VCaP (cell line): ENCODE data around the gene NFE2.

Source experiments
- H3K27ac ChIP-seq: fragments of 450-650 bp; 2 replicates; pipeline ENCODE4 v1.5.1; 2017
- CTCF ChIP-seq: fragments of 450-650 bp; conservative IDR thresholded peaks from 2 replicates; pipeline ENCODE4 v1.5.1; 2017; ENCODE audit warnings: mild to moderate bottlenecking, moderate library complexity

The NFE2 gene

GRCh38 chr12:54273981-54274380 is 26.8 kb downstream of the NFE2 start:
- peak overlapping the region; percentile 98 for H3K27ac ChIP-seq
- TF ChIP-seq CTCF = no peak

- no peak for TF ChIP-seq CTCF
- H3K27ac ChIP-seq = no peak overlapping the region
These were observed 28.6 kb downstream of the NFE2 start for GRCh38 chr12:54272214-54272613.

- TF ChIP-seq CTCF = no peak
- no peak overlapping the region for H3K27ac ChIP-seq
These were observed 30.5 kb downstream of the NFE2 start for GRCh38 chr12:54270345-54270744.

- no peak overlapping the region for H3K27ac ChIP-seq
- TF ChIP-seq CTCF = no peak
These were observed 34.0 kb downstream of the NFE2 start for GRCh38 chr12:54266852-54267251.

GRCh38 chr12:54265364-54265812 is 35.4 kb downstream of the NFE2 start:
- H3K27ac ChIP-seq = no peak overlapping the region
- no peak for TF ChIP-seq CTCF

- no peak for TF ChIP-seq CTCF
- H3K27ac ChIP-seq = peak overlapping the region; percentile 30
These were observed 38.4 kb downstream of the NFE2 start for GRCh38 chr12:54262403-54262925.

- H3K27ac ChIP-seq = peak overlapping the region; percentile 30; the same call in 1 of the 2 replicates
- TF ChIP-seq CTCF = no peak
These were observed 38.9 kb downstream of the NFE2 start for GRCh38 chr12:54261815-54262402.
